GM19395 (cell line): ENCODE results near the gene IDH3A.
A peak's percentile ranks its signal among the peaks of the same experiment; 100 is the strongest.

ENCODE experiments used
- ATAC-seq: cut with Tn5 transposase; IDR thresholded peaks from one replicate; pipeline ENCODE4 v1.9.1; 2021; ENCODE audit warnings: mild to moderate bottlenecking, moderate library complexity; ENCODE audit not compliant: unreplicated experiment

IDH3A gene

GRCh38 chr15:78149068-78149804 is at the start of gene IDH3A:
IDH3A (plus strand) TSS chr15:78149362; CDS start chr15:78149404, 42 bp downstream.
- ATAC-seq: peak; percentile 83

- ATAC-seq: no peak
Measured at GRCh38 chr15:78100886-78101285, 48.3 kb upstream of the IDH3A start.

GRCh38 chr15:78101423-78102105 is 47.6 kb upstream of the IDH3A start:
- no peak for ATAC-seq

- no peak for ATAC-seq
Measured at GRCh38 chr15:78102211-78102610, 47.0 kb upstream of the IDH3A start.

- ATAC-seq: no peak
Measured at GRCh38 chr15:78102741-78103140, 46.4 kb upstream of the IDH3A start.

- peak; percentile 92 for ATAC-seq
Measured at GRCh38 chr15:78103406-78104118, 45.6 kb upstream of the IDH3A start.

- peak; percentile 29 for ATAC-seq
Measured at GRCh38 chr15:78104119-78104479, 45.1 kb upstream of the IDH3A start.

- no peak for ATAC-seq
Measured at GRCh38 chr15:78104566-78105475, 44.3 kb upstream of the IDH3A start.

GRCh38 chr15:78105476-78106241 is 43.5 kb upstream of the IDH3A start:
- no peak for ATAC-seq

- no peak for ATAC-seq
Measured at GRCh38 chr15:78107471-78107870, 41.7 kb upstream of the IDH3A start.

- ATAC-seq: no peak
Measured at GRCh38 chr15:78108300-78109084, 40.7 kb upstream of the IDH3A start.

GRCh38 chr15:78109156-78109555 is 40.0 kb upstream of the IDH3A start:
- ATAC-seq: no peak

- ATAC-seq: no peak
Measured at GRCh38 chr15:78110096-78110495, 39.1 kb upstream of the IDH3A start.

- no peak for ATAC-seq
Measured at GRCh38 chr15:78110916-78111475, 38.2 kb upstream of the IDH3A start.

- no peak for ATAC-seq
Measured at GRCh38 chr15:78111788-78112187, 37.4 kb upstream of the IDH3A start.

- no peak for ATAC-seq
Measured at GRCh38 chr15:78112551-78112950, 36.6 kb upstream of the IDH3A start.

GRCh38 chr15:78120523-78120922 is 28.6 kb upstream of the IDH3A start:
- ATAC-seq: no peak

- no peak for ATAC-seq
Measured at GRCh38 chr15:78125267-78125666, 23.9 kb upstream of the IDH3A start.

GRCh38 chr15:78127882-78128281 is 21.3 kb upstream of the IDH3A start:
- no peak for ATAC-seq
